ENCODE measurements around the gene CACNA1B.

DNA sequence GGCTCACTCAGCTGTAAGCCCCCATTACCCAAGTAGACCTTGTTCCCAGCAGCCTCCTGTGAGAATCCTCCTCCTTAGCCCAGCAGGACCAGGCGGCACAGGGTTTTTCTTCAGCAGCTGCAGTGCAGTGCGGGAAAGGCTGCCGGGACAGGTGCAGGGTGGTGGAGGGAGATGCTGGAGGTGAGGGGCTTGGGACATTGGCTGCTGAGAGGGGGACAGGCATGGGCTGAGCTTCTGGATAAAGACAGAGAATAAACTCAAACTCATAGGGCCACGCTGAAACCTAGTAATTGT, 174.7 kb downstream of the CACNA1B start:
- TF ChIP-seq RFX5 (IDR thresholded peaks at IDR 0.05; ENCODE audit: low read depth, low read length) (no peak), POLR2A (IDR thresholded peaks at IDR 0.05; ENCODE audit: low read depth, low read length) (no peak), CTCF (conservative IDR thresholded peaks at IDR 0.05; ENCODE audit: low read depth, low read length) (no peak), MXI1 (IDR thresholded peaks at IDR 0.05; ENCODE audit: borderline replicate concordance, low read depth, low read length) (no peak), USF2 (IDR thresholded peaks at IDR 0.05; ENCODE audit: low read depth, low read length) (no peak), RCOR1 (IDR thresholded peaks at IDR 0.05; ENCODE audit: insufficient replicate concordance, low read length) (no peak), RAD21 (IDR thresholded peaks at IDR 0.05; ENCODE audit: low read length) (no peak), BHLHE40 (IDR thresholded peaks at IDR 0.05; ENCODE audit: low read depth, low read length) (no peak), ELK1 (IDR thresholded peaks at IDR 0.05; ENCODE audit: borderline replicate concordance, low read depth, low read length) (no peak), SMC3 (IDR thresholded peaks at IDR 0.05; ENCODE audit: low read depth, low read length) (no peak), FOS (IDR thresholded peaks at IDR 0.05; ENCODE audit: low read depth, low read length) (no peak), MAFK (IDR thresholded peaks at IDR 0.05; ENCODE audit: low read depth, low read length) (no peak)

Measured in IMR-90 (cell line).